Stimulated activated CD4-positive, alpha-beta T cell treated with anti-CD3 and anti-CD28 coated beads, TNF-alpha, amount 100 ng/mL, for 4 hours (primary cell): Measurements from ENCODE around the gene COMMD10.
"Not testable (repeated sequence)": the region's sequence is repeated elsewhere in the genome, so short reads cannot be mapped to it uniquely, and the experiment has no call there.

ENCODE experiments used
- DNase-seq, 3 experiments: peaks; one replicate each; pipeline ENCODE4 v3.0.0-alpha.2; 2020; ENCODE audit warnings: low read depth in 3 of 3

Gene COMMD10

GRCh38 chr5:116097301-116097700 lies 12.5 kb downstream of the COMMD10 start:
- DNase-seq = no peak

- DNase-seq = no peak
Measured at GRCh38 chr5:116098998-116099397, 14.2 kb downstream of the COMMD10 start.

GRCh38 chr5:116104941-116105340 lies 20.1 kb downstream of the COMMD10 start:
- DNase-seq = not testable (repeated sequence)

GRCh38 chr5:116115163-116115562 lies 30.3 kb downstream of the COMMD10 start:
- DNase-seq = no peak

GRCh38 chr5:116130471-116130870 lies 45.6 kb downstream of the COMMD10 start:
- DNase-seq = no peak

- no peak for DNase-seq
Measured at GRCh38 chr5:116130976-116131375, 46.2 kb downstream of the COMMD10 start.

- no peak for DNase-seq
Measured at GRCh38 chr5:116133281-116133680, 48.5 kb downstream of the COMMD10 start.

GRCh38 chr5:116135344-116135743 lies 50.5 kb downstream of the COMMD10 start:
- DNase-seq = no peak

- DNase-seq = no peak
Measured at GRCh38 chr5:116137544-116138378, 52.9 kb downstream of the COMMD10 start.

GRCh38 chr5:116142495-116142894 lies 57.7 kb downstream of the COMMD10 start:
- DNase-seq = no peak

- DNase-seq = no peak
Measured at GRCh38 chr5:116144103-116144502, 59.3 kb downstream of the COMMD10 start.

GRCh38 chr5:116144991-116145390 lies 60.2 kb downstream of the COMMD10 start:
- no peak for DNase-seq

GRCh38 chr5:116145416-116145815 lies 60.6 kb downstream of the COMMD10 start:
- no peak for DNase-seq

- DNase-seq = no peak
Measured at GRCh38 chr5:116152169-116152568, 67.3 kb downstream of the COMMD10 start.

- DNase-seq = no peak
Measured at GRCh38 chr5:116153687-116154174, 68.9 kb downstream of the COMMD10 start.

GRCh38 chr5:116154252-116154651 lies 69.4 kb downstream of the COMMD10 start:
- no peak for DNase-seq

- no peak for DNase-seq
Measured at GRCh38 chr5:116154931-116155330, 70.1 kb downstream of the COMMD10 start.

- DNase-seq = no peak
Measured at GRCh38 chr5:116157902-116158301, 73.1 kb downstream of the COMMD10 start.

GRCh38 chr5:116159006-116159405 lies 74.2 kb downstream of the COMMD10 start:
- no peak for DNase-seq

GRCh38 chr5:116174111-116174510 lies 89.3 kb downstream of the COMMD10 start:
- DNase-seq = no peak

- no peak for DNase-seq
Measured at GRCh38 chr5:116176121-116176520, 91.3 kb downstream of the COMMD10 start.

- DNase-seq = no peak
Measured at GRCh38 chr5:116178925-116179324, 94.1 kb downstream of the COMMD10 start.

- DNase-seq = no peak
Measured at GRCh38 chr5:116209166-116209565, 124.3 kb downstream of the COMMD10 start.

- DNase-seq = no peak
Measured at GRCh38 chr5:116212225-116212624, 127.4 kb downstream of the COMMD10 start.
